ENCODE measurements around the gene GCDH.

Gene GCDH

GRCh38 chr19:12918253-12918652 lies 27.3 kb downstream of the GCDH start:
- Histone ChIP-seq H3K4me1 (ENCODE audit: control insufficient read depth in 1 of 2, insufficient read depth in 2 of 2, low read length in 2 of 2) (peaks cover 4 to 8% of the 10 kb centered on the region in 2 experiments), H4K8ac (ENCODE audit: low read depth, low read length) (no peak overlapping the region), H3K27me3 (ENCODE audit: insufficient read depth, low read length) (no peaks in the 10 kb centered on the region), H3K18ac (ENCODE audit: low read length) (no peak overlapping the region), H3K4ac (ENCODE audit: low read depth, low read length) (no peak overlapping the region), H4K12ac (ENCODE audit: low read depth, low read length) (no peak overlapping the region), H3K79me2 (ENCODE audit: control insufficient read depth, insufficient read depth, low read length, poor library complexity) (no peaks in the 10 kb centered on the region), H2AFZ (ENCODE audit: insufficient read depth, low read length, poor library complexity) (no peak overlapping the region), H2BK5ac (ENCODE audit: low read depth, low read length, poor library complexity) (no peak overlapping the region), H3K4me2 (ENCODE audit: low read length) (no peak overlapping the region), H2AK5ac (ENCODE audit: low read length) (no peak overlapping the region), H3K4me3 (ENCODE audit: low read depth, low read length) (peak overlapping the region; percentile 25), H3K23ac (ENCODE audit: low read length) (no peak overlapping the region), H2BK120ac (ENCODE audit: insufficient read depth, low read length, poor library complexity) (no peak overlapping the region), H2BK12ac (ENCODE audit: low read length) (no peak overlapping the region), H3K27ac (ENCODE audit: low read depth, low read length) (no peak overlapping the region), H3K79me1 (ENCODE audit: low read length) (peaks cover 2% of the 10 kb centered on the region), H3K14ac (ENCODE audit: low read length) (no peak overlapping the region), H4K91ac (ENCODE audit: low read depth, low read length) (no peak overlapping the region), H3K9me3 (ENCODE audit: insufficient read depth, low read depth, low read length) (peaks cover 6% of the 10 kb centered on the region), H3K36me3 (ENCODE audit: control insufficient read depth in 1 of 2, insufficient read depth in 2 of 2, low read length in 2 of 2) (peaks cover 11 to 12% of the 10 kb centered on the region in 2 experiments), H3K9ac (ENCODE audit: low read length) (no peak overlapping the region)
- DNase-seq = no peak
- no CpG with 5 or more reads among the region's 14 CpGs for WGBS (ENCODE audit: extremely low coverage, insufficient coverage, insufficient read length)

GRCh38 chr19:12921047-12921446 lies 30.1 kb downstream of the GCDH start:
- no peak overlapping the region for H3K4ac ChIP-seq (ENCODE audit: low read depth, low read length)
- no peak overlapping the region for H4K91ac ChIP-seq (ENCODE audit: low read depth, low read length)
- H2AK5ac ChIP-seq (ENCODE audit: low read length) = no peak overlapping the region
- H2BK5ac ChIP-seq (ENCODE audit: low read depth, low read length, poor library complexity) = no peak overlapping the region
- no peak overlapping the region for H3K4me2 ChIP-seq (ENCODE audit: low read length)
- no peak overlapping the region for H3K23ac ChIP-seq (ENCODE audit: low read length)
- H3K4me1 ChIP-seq (ENCODE audit: control insufficient read depth in 1 of 2, insufficient read depth in 2 of 2, low read length in 2 of 2) = peaks cover 3% of the 10 kb centered on the region in 2 experiments
- peak overlapping the region; percentile 32 for H3K27ac ChIP-seq (ENCODE audit: low read depth, low read length)
- H4K8ac ChIP-seq (ENCODE audit: low read depth, low read length) = no peak overlapping the region
- H3K9ac ChIP-seq (ENCODE audit: low read length) = no peak overlapping the region
- no peak for DNase-seq
- H3K36me3 ChIP-seq (ENCODE audit: control insufficient read depth in 1 of 2, insufficient read depth in 2 of 2, low read length in 2 of 2) = peaks cover 32 to 33% of the 10 kb centered on the region in 2 experiments
- peaks cover 2% of the 10 kb centered on the region for H3K79me1 ChIP-seq (ENCODE audit: low read length)
- H3K18ac ChIP-seq (ENCODE audit: low read length) = no peak overlapping the region
- no peak overlapping the region for H2BK120ac ChIP-seq (ENCODE audit: insufficient read depth, low read length, poor library complexity)
- H3K4me3 ChIP-seq (ENCODE audit: low read depth, low read length) = no peak overlapping the region
- no peak overlapping the region for H3K14ac ChIP-seq (ENCODE audit: low read length)
- H3K79me2 ChIP-seq (ENCODE audit: control insufficient read depth, insufficient read depth, low read length, poor library complexity) = no peaks in the 10 kb centered on the region
- no peak overlapping the region for H2AFZ ChIP-seq (ENCODE audit: insufficient read depth, low read length, poor library complexity)
- no peak overlapping the region for H4K12ac ChIP-seq (ENCODE audit: low read depth, low read length)
- H2BK12ac ChIP-seq (ENCODE audit: low read length) = no peak overlapping the region
- no CpG with 5 or more reads among the region's 3 CpGs for WGBS (ENCODE audit: extremely low coverage, insufficient coverage, insufficient read length)
- no peaks in the 10 kb centered on the region for H3K27me3 ChIP-seq (ENCODE audit: insufficient read depth, low read length)
- H3K9me3 ChIP-seq (ENCODE audit: insufficient read depth, low read depth, low read length) = peaks cover 6% of the 10 kb centered on the region

GRCh38 chr19:12922959-12923358 lies 32.0 kb downstream of the GCDH start:
- DNase-seq = no peak
- H3K9ac ChIP-seq (ENCODE audit: low read length) = no peak overlapping the region

GRCh38 chr19:12924621-12925310 lies 33.8 kb downstream of the GCDH start:
- H3K4ac ChIP-seq (ENCODE audit: low read depth, low read length) = no peak overlapping the region
- no peak overlapping the region for H2BK120ac ChIP-seq (ENCODE audit: insufficient read depth, low read length, poor library complexity)

More at GRCh38 chr19:12922959-12923358, 32.0 kb downstream of the GCDH start:
- Histone ChIP-seq H2AK5ac (ENCODE audit: low read length) (no peak overlapping the region), H3K23ac (ENCODE audit: low read length) (no peak overlapping the region), H2BK120ac (ENCODE audit: insufficient read depth, low read length, poor library complexity) (no peak overlapping the region), H3K79me2 (ENCODE audit: control insufficient read depth, insufficient read depth, low read length, poor library complexity) (no peaks in the 10 kb centered on the region), H3K27ac (ENCODE audit: low read depth, low read length) (no peak overlapping the region), H3K27me3 (ENCODE audit: insufficient read depth, low read length) (no peaks in the 10 kb centered on the region), H3K4ac (ENCODE audit: low read depth, low read length) (no peak overlapping the region), H4K12ac (ENCODE audit: low read depth, low read length) (no peak overlapping the region), H4K8ac (ENCODE audit: low read depth, low read length) (no peak overlapping the region), H4K91ac (ENCODE audit: low read depth, low read length) (no peak overlapping the region), H3K9me3 (ENCODE audit: insufficient read depth, low read depth, low read length) (peaks cover 8% of the 10 kb centered on the region), H3K14ac (ENCODE audit: low read length) (no peak overlapping the region), H2AFZ (ENCODE audit: insufficient read depth, low read length, poor library complexity) (no peak overlapping the region), H3K18ac (ENCODE audit: low read length) (no peak overlapping the region), H2BK5ac (ENCODE audit: low read depth, low read length, poor library complexity) (no peak overlapping the region), H3K4me3 (ENCODE audit: low read depth, low read length) (no peak overlapping the region), H3K79me1 (ENCODE audit: low read length) (peaks cover 2% of the 10 kb centered on the region), H3K36me3 (ENCODE audit: control insufficient read depth in 1 of 2, insufficient read depth in 2 of 2, low read length in 2 of 2) (peaks cover 44 to 45% of the 10 kb centered on the region in 2 experiments), H2BK12ac (ENCODE audit: low read length) (no peak overlapping the region), H3K4me1 (ENCODE audit: control insufficient read depth in 1 of 2, insufficient read depth in 2 of 2, low read length in 2 of 2) (peaks cover 3% of the 10 kb centered on the region in 2 experiments), H3K4me2 (ENCODE audit: low read length) (no peak overlapping the region)
- no CpG with 5 or more reads among the region's 4 CpGs for whole genome bisulfite sequencing (ENCODE audit: extremely low coverage, insufficient coverage, insufficient read length)

More at GRCh38 chr19:12924621-12925310, 33.8 kb downstream of the GCDH start:
- no peak overlapping the region for H3K14ac ChIP-seq (ENCODE audit: low read length)
- H3K27me3 ChIP-seq (ENCODE audit: insufficient read depth, low read length) = no peaks in the 10 kb centered on the region
- H4K8ac ChIP-seq (ENCODE audit: low read depth, low read length) = no peak overlapping the region
- H4K91ac ChIP-seq (ENCODE audit: low read depth, low read length) = no peak overlapping the region
- peaks cover 4% of the 10 kb centered on the region for H3K9me3 ChIP-seq (ENCODE audit: insufficient read depth, low read depth, low read length)
- H3K4me2 ChIP-seq (ENCODE audit: low read length) = no peak overlapping the region
- H3K18ac ChIP-seq (ENCODE audit: low read length) = no peak overlapping the region
- H3K79me2 ChIP-seq (ENCODE audit: control insufficient read depth, insufficient read depth, low read length, poor library complexity) = no peaks in the 10 kb centered on the region
- no peaks in the 10 kb centered on the region for H3K4me1 ChIP-seq (ENCODE audit: control insufficient read depth in 1 of 2, insufficient read depth in 2 of 2, low read length in 2 of 2)
- H2BK12ac ChIP-seq (ENCODE audit: low read length) = no peak overlapping the region
- no peak overlapping the region for H2AFZ ChIP-seq (ENCODE audit: insufficient read depth, low read length, poor library complexity)
- H3K9ac ChIP-seq (ENCODE audit: low read length) = no peak overlapping the region
- H2BK5ac ChIP-seq (ENCODE audit: low read depth, low read length, poor library complexity) = no peak overlapping the region
- DNase-seq = no peak
- H2AK5ac ChIP-seq (ENCODE audit: low read length) = no peak overlapping the region
- no CpG with 5 or more reads among the region's 29 CpGs for WGBS (ENCODE audit: extremely low coverage, insufficient coverage, insufficient read length)
- no peak overlapping the region for H4K12ac ChIP-seq (ENCODE audit: low read depth, low read length)
- H3K79me1 ChIP-seq (ENCODE audit: low read length) = no peaks in the 10 kb centered on the region
- no peak overlapping the region for H3K23ac ChIP-seq (ENCODE audit: low read length)
- H3K36me3 ChIP-seq (ENCODE audit: control insufficient read depth in 1 of 2, insufficient read depth in 2 of 2, low read length in 2 of 2) = peaks cover 56 to 57% of the 10 kb centered on the region in 2 experiments
- no peak overlapping the region for H3K4me3 ChIP-seq (ENCODE audit: low read depth, low read length)
- no peak overlapping the region for H3K27ac ChIP-seq (ENCODE audit: low read depth, low read length)
